DMS 273 treated with DMSO at 0.1 percent for 48 hours (cell line): ENCODE results near the gene HGS.

ENCODE experiments used
- DNase-seq: peaks from one replicate; lab custom pipeline; 2025; lab: John Stamatoyannopoulos, UW

HGS gene

GRCh38 chr17:81705518-81706231 lies 21.9 kb downstream of the HGS start:
- no peak for DNase-seq

DNA sequence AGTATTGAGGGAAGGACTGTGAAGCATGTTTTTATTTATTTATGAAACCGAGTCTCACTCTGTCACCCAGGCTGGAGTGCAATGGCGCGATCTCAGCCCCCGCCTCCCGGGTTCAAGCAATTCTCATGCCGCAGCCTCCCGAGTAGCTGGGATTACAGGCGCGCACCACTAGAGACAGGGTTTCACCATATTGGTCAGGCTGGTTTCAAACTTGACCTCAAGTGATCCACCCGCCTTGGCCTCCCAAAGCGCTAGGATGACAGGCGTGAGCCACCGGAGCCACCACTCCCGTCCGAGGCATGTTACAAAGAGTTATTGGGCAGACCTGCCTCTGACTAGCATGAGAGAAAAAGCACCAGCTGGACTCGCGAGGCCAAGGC lies 22.4 kb downstream of the HGS start:
- no peak for DNase-seq

DNA sequence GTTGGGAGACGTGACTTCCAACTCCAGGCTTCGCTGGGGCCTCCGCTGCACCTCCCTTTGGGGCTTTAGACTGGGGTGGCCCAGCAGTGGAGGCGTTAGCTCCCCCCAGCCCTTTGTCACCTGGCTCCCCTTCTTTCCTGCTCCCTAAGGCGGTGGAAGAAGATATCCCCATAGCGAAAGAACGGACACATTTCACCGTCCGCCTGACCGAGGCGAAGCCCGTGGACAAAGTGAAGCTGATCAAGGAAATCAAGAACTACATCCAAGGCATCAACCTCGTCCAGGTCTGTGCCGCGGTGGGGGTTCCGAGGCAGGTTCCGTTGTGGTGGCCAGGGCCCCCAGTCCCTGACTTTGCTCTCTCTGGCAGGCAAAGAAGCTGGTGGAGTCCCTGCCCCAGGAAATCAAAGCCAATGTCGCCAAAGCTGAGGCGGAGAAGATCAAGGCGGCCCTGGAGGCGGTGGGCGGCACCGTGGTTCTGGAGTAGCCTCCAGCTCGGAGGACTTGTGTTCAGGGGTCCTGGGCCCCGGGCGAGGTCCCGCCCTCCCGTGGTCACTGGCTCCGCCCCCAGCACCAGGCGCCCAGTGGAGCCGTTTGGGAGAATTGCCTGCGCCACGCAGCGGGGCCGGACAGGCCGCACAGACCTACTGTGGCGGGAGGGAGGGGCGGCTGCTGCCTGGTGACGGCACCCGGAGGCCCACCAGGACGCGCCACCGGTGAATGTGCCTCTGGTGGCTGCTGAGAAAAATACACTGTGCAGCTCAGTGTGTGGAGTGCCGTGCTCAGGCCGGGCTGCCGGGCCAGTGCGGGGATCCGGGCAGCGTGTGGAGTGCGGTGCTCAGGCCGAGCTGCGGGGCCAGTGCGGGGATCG lies 23.2 kb downstream of the HGS start:
- DNase-seq, result no peak

GRCh38 chr17:81707725-81708646 lies 24.2 kb downstream of the HGS start:
- DNase-seq, result no peak

DNA sequence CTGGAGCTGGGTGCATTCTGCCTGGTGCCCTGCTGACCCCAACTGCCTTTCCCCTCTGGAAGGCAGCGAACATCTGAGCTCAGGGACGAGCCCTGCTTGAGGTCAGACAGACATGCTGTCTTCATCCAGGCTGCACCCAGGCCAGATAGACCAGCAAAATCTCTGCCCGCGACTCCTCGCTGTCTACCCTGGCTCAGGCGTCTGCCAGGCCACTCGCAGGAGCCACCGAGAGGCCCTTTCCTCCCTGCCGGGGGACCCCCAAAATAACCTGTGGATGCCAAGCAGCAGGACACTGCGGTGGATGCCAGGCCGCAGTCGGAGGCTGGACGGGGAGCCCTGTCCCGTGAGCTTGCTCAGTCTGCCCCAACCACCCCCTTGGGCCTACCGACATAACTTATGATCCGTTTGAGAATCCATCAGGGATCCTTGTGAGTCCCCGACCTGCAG lies 25.0 kb downstream of the HGS start:
- DNase-seq, result no peak

- DNase-seq, result no peak
Observed at GRCh38 chr17:81710514-81711308, 26.9 kb downstream of the HGS start.

DNA sequence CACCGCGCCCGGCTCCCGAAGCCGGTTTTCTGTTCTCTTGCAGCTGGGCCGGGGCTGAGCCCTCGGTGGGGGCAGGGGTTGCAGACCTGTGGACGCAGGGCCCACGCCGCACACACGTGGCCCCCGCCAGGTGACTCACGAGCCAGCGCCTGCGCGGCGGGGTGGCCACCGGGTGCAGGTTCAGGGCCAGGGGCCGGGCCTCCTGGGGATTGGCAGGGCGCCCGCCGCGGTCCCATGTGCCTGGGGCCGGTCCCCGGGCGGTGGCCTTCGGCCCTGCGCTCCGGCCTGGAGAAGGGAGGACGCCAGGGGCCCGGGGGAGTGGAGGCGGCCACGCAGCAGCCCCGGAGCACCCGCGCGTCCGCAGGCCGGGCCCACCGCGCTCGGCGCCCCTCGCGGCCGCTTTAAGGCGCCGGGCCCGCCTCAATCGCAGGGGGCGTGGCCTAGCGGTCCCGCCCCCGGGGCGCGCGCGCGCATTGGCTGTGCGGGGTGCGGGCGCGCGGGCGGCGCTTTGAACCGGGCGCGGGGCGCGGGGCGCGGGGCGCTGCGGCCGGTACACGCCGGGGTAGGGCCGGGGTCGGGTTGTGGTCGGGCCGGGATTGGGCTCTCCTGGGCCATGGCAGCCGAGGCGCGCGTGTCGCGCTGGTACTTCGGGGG lies 28.1 kb downstream of the HGS start, which contains the start of gene SLC25A10:
Gene SLC25A10 (plus strand): TSS at position 471 of the 654 bp plus-strand sequence. CDS start 143 bp downstream, at position 614.
- DNase-seq, result peak; percentile 54

- DNase-seq, result no peak
Observed at GRCh38 chr17:81712468-81713003, 28.7 kb downstream of the HGS start.

DNA sequence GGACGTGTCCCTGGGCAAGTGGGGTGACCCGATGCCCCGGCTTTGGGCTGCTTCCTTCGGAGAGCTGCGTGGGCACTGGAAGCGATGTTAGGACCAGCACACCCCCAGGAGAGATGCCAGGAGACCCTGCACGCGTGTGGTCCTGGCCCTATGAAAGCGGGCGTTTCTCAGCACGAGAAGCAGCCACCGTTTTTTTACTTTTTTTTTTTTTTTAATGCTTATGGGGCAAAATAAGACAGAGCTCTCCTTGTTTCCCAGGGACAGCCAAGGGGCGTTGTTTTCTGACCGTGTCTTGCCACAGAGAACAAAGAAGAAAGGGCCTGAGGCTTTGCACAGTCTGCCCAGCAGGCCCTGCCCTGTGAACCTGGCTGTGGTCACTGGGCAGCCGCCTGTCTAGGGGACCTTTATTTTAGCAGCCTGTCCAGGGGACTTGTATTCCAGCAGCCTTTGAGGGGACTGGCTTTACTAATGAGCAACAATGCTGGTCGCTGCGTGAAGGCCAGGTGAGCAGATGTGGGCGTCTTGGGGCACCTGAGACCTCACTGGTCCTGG lies 29.3 kb downstream of the HGS start:
- DNase-seq, result no peak

- DNase-seq, result no peak
Observed at GRCh38 chr17:81713556-81714411, 30.0 kb downstream of the HGS start.

DNA sequence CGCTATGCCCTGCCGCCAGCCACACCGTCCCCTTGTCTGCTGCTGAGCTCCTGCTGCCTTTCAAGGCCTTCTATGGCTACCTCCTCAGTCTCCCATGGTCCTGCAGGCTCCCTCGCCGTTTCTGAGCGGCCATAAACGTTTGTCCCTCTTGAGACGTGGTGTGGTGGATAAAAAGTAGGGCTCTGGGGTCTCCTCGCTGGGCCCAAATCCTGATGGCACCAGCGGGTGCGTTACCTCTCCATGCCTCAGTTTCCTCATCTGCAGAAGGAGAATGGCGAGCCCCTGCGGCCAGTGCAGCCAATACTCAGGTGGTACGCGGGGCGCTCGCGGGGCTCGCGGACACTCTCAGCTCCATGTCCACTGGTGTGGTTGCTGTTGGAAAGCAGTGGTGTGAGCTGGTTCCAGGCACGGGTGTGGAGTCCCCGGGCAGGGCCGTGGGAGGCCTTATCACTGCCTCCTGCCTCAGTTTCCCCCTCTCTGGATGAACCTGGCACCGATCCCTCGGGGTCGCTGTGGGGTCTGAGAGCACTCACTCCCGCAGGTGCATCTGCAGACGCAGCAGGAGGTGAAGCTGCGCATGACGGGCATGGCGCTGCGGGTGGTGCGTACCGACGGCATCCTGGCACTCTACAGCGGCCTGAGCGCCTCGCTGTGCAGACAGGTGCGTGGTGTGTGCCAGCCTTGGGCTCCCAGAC lies 30.7 kb downstream of the HGS start:
- no peak for DNase-seq

- DNase-seq, result no peak
Observed at GRCh38 chr17:81715107-81715871, 31.5 kb downstream of the HGS start.

GRCh38 chr17:81715872-81716673 lies 32.3 kb downstream of the HGS start:
- DNase-seq, result no peak

DNA sequence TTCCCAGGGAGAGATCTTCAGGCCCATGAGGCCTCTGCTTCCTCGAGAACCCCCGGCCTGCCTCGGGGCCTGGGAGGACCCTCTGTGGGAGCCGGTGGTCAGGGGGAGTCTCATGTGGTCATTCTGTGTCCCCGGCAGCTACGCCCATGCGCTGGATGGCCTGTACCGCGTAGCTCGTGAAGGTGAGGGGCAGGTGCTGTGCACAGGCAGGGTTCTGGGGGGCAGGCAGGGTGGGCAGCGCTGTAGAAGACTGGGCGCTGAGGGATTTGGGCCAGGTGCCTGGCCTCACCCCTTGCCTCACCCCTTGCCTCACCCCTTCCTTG lies 32.8 kb downstream of the HGS start:
- no peak for DNase-seq

- no peak for DNase-seq
Observed at GRCh38 chr17:81717049-81717765, 33.4 kb downstream of the HGS start.

- DNase-seq, result no peak
Observed at GRCh38 chr17:81717766-81718089, 33.9 kb downstream of the HGS start.
